ENCODE data around the gene FAM193B.

DNA sequence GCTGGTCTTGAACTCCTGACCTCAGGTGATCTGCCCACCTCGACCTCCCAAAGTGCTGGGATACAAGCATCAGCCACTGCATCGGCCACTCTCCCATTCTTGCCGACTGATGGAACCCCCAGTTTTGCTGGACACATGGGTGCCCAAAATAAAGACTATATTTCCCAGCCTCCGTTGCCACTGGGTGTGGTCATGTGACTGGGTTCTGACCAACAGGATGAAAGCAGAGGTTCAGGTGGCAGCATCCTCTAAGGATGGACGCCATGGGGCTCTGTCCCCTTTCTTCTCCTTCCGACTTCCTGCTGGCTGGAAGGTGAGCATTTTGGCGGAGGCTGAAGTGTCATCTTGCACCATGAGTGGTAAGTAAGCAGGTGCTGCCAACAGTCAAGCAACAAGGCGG is 67.2 kb downstream of the FAM193B start:
- TF ChIP-seq, protein P1, sequence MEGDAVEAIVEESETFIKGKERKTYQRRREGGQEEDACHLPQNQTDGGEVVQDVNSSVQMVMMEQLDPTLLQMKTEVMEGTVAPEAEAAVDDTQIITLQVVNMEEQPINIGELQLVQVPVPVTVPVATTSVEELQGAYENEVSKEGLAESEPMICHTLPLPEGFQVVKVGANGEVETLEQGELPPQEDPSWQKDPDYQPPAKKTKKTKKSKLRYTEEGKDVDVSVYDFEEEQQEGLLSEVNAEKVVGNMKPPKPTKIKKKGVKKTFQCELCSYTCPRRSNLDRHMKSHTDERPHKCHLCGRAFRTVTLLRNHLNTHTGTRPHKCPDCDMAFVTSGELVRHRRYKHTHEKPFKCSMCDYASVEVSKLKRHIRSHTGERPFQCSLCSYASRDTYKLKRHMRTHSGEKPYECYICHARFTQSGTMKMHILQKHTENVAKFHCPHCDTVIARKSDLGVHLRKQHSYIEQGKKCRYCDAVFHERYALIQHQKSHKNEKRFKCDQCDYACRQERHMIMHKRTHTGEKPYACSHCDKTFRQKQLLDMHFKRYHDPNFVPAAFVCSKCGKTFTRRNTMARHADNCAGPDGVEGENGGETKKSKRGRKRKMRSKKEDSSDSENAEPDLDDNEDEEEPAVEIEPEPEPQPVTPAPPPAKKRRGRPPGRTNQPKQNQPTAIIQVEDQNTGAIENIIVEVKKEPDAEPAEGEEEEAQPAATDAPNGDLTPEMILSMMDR (IDR thresholded peaks at IDR 0.05; ENCODE audit: low read depth, low read length, missing input control), result no peak
- TF ChIP-seq ATF3 (IDR thresholded peaks at IDR 0.05) (no peak), JUND (IDR thresholded peaks at IDR 0.05) (no peak), RAD21 (IDR thresholded peaks at IDR 0.05) (no peak), GABPA (IDR thresholded peaks at IDR 0.05 in 1 of 2, conservative IDR thresholded peaks at IDR 0.05 in 1 of 2) (no peak), TAF1 (conservative IDR thresholded peaks at IDR 0.05) (no peak), FOXA1 (IDR thresholded peaks at IDR 0.05) (no peak)
- TF ChIP-seq, protein P2, sequence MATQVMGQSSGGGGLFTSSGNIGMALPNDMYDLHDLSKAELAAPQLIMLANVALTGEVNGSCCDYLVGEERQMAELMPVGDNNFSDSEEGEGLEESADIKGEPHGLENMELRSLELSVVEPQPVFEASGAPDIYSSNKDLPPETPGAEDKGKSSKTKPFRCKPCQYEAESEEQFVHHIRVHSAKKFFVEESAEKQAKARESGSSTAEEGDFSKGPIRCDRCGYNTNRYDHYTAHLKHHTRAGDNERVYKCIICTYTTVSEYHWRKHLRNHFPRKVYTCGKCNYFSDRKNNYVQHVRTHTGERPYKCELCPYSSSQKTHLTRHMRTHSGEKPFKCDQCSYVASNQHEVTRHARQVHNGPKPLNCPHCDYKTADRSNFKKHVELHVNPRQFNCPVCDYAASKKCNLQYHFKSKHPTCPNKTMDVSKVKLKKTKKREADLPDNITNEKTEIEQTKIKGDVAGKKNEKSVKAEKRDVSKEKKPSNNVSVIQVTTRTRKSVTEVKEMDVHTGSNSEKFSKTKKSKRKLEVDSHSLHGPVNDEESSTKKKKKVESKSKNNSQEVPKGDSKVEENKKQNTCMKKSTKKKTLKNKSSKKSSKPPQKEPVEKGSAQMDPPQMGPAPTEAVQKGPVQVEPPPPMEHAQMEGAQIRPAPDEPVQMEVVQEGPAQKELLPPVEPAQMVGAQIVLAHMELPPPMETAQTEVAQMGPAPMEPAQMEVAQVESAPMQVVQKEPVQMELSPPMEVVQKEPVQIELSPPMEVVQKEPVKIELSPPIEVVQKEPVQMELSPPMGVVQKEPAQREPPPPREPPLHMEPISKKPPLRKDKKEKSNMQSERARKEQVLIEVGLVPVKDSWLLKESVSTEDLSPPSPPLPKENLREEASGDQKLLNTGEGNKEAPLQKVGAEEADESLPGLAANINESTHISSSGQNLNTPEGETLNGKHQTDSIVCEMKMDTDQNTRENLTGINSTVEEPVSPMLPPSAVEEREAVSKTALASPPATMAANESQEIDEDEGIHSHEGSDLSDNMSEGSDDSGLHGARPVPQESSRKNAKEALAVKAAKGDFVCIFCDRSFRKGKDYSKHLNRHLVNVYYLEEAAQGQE (IDR thresholded peaks at IDR 0.05), result no peak
